BLaER1 treated with 17β-estradiol and CSF1 and Interleukin-3, amounts not matched to agents 10 nM and 100 nM (cell line): ENCODE results near the gene GSTCD.
"Not testable (repeated sequence)": the region's sequence is repeated elsewhere in the genome, so short reads cannot be mapped to it uniquely, and the experiment has no call there.

Experiments
- H3K27ac ChIP-seq, 11 experiments: shearing (Covaris generic); formaldehyde crosslinking; 2 replicates each; pipeline ENCODE4 v1.8.1; 2022
- H3K27me3 ChIP-seq, 11 experiments: shearing (Covaris generic); formaldehyde crosslinking; 2 replicates each; pipeline ENCODE4 v1.8.1; 2022
- H3K36me3 ChIP-seq, 11 experiments: shearing (Covaris generic); formaldehyde crosslinking; 2 replicates each; pipeline ENCODE4 v1.8.1; 2022
- H3K4me1 ChIP-seq, 10 experiments: shearing (Covaris generic); formaldehyde crosslinking; 2 replicates each; pipeline ENCODE4 v1.8.1; 2022
- H3K4me2 ChIP-seq, 11 experiments: shearing (Covaris generic); formaldehyde crosslinking; 2 replicates each; pipeline ENCODE4 v1.8.1; 2022
- H3K4me3 ChIP-seq, 10 experiments: shearing (Covaris generic); formaldehyde crosslinking; 2 replicates each; pipeline ENCODE4 v1.8.1; 2022
- H3K9ac ChIP-seq, 11 experiments: shearing (Covaris generic); formaldehyde crosslinking; 2 replicates each; pipeline ENCODE4 v1.8.1; 2022
- H3K9me3 ChIP-seq, 11 experiments: shearing (Covaris generic); formaldehyde crosslinking; replicated peaks in 1 of 11; 2 replicates each; pipeline ENCODE4 v1.8.1; 2022
- H4K20me1 ChIP-seq, 11 experiments: shearing (Covaris generic); formaldehyde crosslinking; 2 replicates each; pipeline ENCODE4 v1.8.1; 2022
- Cebpa-rat ChIP-seq, 11 experiments: shearing (Covaris generic); IDR thresholded peaks; 2 replicates each; pipeline ENCODE4 v1.8.1; 2022

GSTCD gene

DNA sequence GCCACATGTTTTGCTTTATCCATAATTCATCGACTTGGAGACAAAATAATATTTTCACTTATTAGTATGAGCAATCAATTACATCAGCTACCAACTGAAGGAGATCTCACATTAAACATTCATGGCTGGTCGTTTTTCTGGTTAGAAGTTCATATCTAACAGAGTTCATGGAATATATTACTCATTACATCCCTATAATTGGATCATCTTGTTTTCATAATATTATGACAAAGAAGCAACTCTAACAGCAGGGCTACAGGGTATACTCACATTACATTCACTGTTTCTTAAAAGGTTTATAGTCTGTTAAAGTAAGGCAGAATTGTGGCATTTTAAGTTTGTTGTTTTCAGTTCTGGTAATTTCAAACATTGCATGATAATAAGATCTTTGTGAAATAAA is 33.0 kb downstream of the GSTCD start:
- Histone ChIP-seq H3K9me3 (peaks cover 13 to 23% (median 18%) of the 10 kb centered on the region in 11 experiments), H3K4me2 (no peak overlapping the region), H3K4me1 (no peaks in the 10 kb centered on the region), H3K36me3 (peaks cover 21 to 48% (median 33%) of the 10 kb centered on the region in 11 experiments), H3K27ac (no peak overlapping the region), H4K20me1 (no peaks in the 10 kb centered on the region), H3K4me3 (no peak overlapping the region), H3K27me3 (no peaks in the 10 kb centered on the region), H3K9ac (no peak overlapping the region)
- no peak for TF ChIP-seq Cebpa-rat (IDR thresholded peaks at IDR 0.05)

DNA sequence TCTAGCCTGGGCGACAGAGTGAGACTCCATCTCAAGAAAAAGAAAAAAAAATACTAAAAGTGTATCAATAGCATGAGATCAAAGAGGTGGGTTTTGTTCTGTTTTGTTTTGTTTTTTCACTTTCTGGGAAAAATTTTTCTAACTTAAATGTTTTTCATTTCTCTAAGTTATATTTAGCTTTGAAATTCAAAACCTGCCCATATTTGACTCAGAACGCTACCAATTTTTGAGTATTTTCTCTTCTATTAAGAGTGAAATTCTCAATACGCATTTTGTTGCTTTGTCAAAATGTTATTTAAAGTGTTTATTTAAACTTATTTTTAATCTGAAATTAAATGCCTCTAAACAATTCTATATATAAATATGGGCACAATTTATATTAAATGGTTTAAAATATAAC is 39.6 kb downstream of the GSTCD start:
- Histone ChIP-seq H4K20me1 (no peaks in the 10 kb centered on the region), H3K4me2 (no peak overlapping the region), H3K4me1 (no peaks in the 10 kb centered on the region), H3K27me3 (no peaks in the 10 kb centered on the region), H3K27ac (no peak overlapping the region), H3K9ac (no peak overlapping the region), H3K4me3 (no peak overlapping the region), H3K9me3 (no peaks in the 10 kb centered on the region), H3K36me3 (peaks cover 0 to 12% (median 4%) of the 10 kb centered on the region in 11 experiments; a peak in 3 of 22 replicates)
- TF ChIP-seq Cebpa-rat (IDR thresholded peaks at IDR 0.05), result no peak

DNA sequence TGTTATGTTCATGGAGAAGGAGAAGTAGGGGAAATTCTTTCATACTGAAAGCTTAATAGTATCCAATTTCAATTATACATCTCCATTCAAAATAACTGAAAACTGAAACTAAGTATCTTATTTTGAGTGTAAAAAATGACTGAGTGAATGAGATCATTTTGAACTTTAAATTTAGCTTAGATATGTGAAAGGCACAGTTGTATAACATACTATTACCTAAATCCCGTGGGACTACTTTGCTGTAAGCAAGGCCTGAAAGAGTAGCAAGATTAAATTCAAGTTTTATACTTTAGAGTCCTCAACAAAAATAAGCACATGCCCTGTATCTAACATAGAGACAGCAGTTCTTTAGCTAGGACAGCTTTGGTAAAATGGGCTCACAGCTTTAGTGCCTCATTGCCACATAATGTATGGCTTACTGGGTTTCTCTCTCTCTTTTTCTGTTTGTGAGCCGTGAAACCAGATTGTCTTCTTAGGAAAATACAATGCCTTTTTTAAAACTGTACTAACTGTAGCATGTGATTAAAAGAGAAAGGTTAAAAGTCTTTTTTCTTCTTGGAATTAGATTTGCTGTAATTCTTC is 43.2 kb downstream of the GSTCD start:
- no peaks in the 10 kb centered on the region for H4K20me1 ChIP-seq
- no peaks in the 10 kb centered on the region for H3K27me3 ChIP-seq
- H3K4me3 ChIP-seq, result no peak overlapping the region
- H3K27ac ChIP-seq, result no peak overlapping the region
- no peaks in the 10 kb centered on the region for H3K9me3 ChIP-seq
- H3K4me2 ChIP-seq, result no peak overlapping the region
- H3K4me1 ChIP-seq, result no peaks in the 10 kb centered on the region
- peaks cover 0 to 4% (median 0%) of the 10 kb centered on the region in 11 experiments; a peak in 2 of 22 replicates for H3K36me3 ChIP-seq
- no peak for TF ChIP-seq Cebpa-rat (IDR thresholded peaks at IDR 0.05)
- no peak overlapping the region for H3K9ac ChIP-seq

DNA sequence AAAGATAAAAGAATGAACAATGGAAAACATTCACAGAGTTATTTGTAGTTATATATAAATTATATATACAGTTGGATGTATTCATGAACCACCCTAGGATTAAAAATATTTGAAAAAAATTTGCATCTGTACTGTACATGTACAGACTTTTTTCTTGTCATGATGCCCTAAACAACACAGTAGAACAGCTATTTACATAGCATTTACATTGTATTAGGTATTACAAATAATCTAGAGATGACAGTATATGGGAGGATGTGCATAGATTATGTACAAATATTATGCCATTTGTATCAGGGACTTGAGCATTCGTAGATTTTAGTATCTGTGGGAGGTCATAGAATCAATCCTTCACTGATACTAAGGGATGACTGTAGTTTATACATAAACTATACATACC is 44.8 kb downstream of the GSTCD start:
- H3K4me2 ChIP-seq, result no peak overlapping the region
- no peaks in the 10 kb centered on the region for H3K36me3 ChIP-seq
- H3K27me3 ChIP-seq, result no peaks in the 10 kb centered on the region
- no peak for TF ChIP-seq Cebpa-rat (IDR thresholded peaks at IDR 0.05)
- no peaks in the 10 kb centered on the region for H3K9me3 ChIP-seq
- H3K9ac ChIP-seq, result no peak overlapping the region
- H3K4me1 ChIP-seq, result no peaks in the 10 kb centered on the region
- no peaks in the 10 kb centered on the region for H4K20me1 ChIP-seq
- H3K27ac ChIP-seq, result no peak overlapping the region
- no peak overlapping the region for H3K4me3 ChIP-seq

DNA sequence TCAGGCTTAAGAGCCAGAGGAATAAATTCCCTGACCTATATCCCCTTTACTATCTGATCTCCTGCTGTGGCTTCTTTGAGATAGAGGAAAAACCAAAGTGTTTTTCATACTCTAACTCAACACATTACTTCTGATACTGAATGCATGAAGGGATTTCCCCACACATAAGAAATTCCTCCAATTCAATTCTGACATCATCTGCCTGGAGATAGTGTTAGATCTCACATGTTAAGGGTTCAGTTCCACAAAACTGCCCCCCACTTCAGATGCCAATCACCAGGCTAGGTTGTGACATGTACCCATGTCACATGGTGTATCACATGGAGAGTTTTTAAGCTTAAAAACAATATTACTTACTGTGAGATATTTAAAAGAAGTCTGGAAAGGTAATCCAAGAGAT is 46.8 kb downstream of the GSTCD start:
- H3K27ac ChIP-seq, result no peak overlapping the region
- H3K4me1 ChIP-seq, result no peaks in the 10 kb centered on the region
- H3K27me3 ChIP-seq, result no peaks in the 10 kb centered on the region

DNA sequence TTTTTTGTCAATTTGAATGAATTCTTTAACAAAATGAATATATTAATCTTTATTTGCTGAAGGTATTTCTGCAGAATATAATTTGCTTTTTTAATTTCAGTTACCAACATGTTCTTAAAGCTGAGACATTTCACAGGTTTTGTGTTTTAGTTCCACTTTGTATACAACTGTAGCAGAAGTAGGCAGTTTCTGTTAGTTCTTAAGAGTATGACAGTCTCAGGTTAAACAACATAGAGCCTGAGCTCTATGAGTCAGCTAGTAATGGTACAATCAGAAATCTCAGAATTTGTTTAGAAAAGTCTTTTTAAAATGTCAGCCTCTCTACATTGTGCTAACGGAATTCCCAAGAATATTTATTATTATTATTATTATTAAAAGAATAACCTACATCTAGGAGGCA is 50.4 kb downstream of the GSTCD start:
- Histone ChIP-seq H3K9ac (no peak overlapping the region), H3K4me2 (no peak overlapping the region), H3K4me1 (no peaks in the 10 kb centered on the region), H3K27ac (no peak overlapping the region), H3K36me3 (no peaks in the 10 kb centered on the region), H4K20me1 (no peaks in the 10 kb centered on the region), H3K9me3 (no peaks in the 10 kb centered on the region), H3K27me3 (no peaks in the 10 kb centered on the region), H3K4me3 (no peak overlapping the region)
- no peak for TF ChIP-seq Cebpa-rat (IDR thresholded peaks at IDR 0.05)

More for the DNA sequence above, 46.8 kb downstream of the GSTCD start:
- Histone ChIP-seq H3K4me2 (no peak overlapping the region), H3K9me3 (no peaks in the 10 kb centered on the region), H3K4me3 (no peak overlapping the region), H4K20me1 (no peaks in the 10 kb centered on the region), H3K9ac (no peak overlapping the region), H3K36me3 (no peaks in the 10 kb centered on the region)
- TF ChIP-seq Cebpa-rat (IDR thresholded peaks at IDR 0.05), result no peak

DNA sequence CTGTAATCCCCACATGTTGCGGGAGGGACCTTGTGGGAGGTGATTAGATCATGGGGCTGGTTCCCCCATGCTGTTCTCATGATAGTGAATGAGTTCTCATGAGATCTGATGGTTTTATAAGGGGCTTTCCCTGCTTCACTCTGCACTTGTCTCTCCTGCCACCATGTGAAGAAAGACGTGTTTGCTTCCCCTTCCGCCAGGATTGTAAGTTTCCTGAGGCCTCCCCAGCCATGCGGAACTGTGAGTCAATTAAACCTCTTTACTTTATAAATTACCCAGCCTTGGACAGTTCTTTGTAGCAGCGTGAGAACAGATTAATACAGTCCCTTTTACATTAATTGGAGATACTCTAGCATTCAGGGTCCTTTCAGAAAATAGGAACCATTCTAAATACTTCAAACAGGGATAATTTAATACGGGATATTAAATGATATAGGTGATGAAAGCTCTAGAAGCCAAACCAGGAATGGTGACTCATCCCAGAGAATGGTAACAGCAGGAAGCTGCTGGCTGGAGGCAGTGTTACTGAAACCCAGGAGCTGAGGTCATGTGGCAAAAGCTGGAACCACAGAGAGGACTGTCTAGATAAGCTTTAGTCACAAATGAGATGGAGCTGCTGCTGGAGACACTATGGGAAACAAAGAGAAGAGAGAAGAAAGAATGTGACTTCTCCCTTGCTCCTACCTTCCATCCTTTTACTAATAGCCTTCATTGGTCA is 57.3 kb downstream of the GSTCD start:
- no peak overlapping the region for H3K9ac ChIP-seq
- peaks cover 0 to 5% (median 0%) of the 10 kb centered on the region in 10 experiments; a peak in 1 of 20 replicates for H3K4me1 ChIP-seq
- H3K27me3 ChIP-seq, result no peaks in the 10 kb centered on the region
- H3K4me2 ChIP-seq, result no peak overlapping the region
- TF ChIP-seq Cebpa-rat (IDR thresholded peaks at IDR 0.05), result no peak
- no peak overlapping the region for H3K27ac ChIP-seq
- H3K9me3 ChIP-seq, result peaks cover 5 to 22% (median 14%) of the 10 kb centered on the region in 11 experiments; a peak in 19 of 22 replicates
- peaks cover 0 to 13% (median 4%) of the 10 kb centered on the region in 11 experiments; a peak in 6 of 22 replicates for H3K36me3 ChIP-seq
- no peak overlapping the region for H3K4me3 ChIP-seq
- H4K20me1 ChIP-seq, result no peaks in the 10 kb centered on the region

DNA sequence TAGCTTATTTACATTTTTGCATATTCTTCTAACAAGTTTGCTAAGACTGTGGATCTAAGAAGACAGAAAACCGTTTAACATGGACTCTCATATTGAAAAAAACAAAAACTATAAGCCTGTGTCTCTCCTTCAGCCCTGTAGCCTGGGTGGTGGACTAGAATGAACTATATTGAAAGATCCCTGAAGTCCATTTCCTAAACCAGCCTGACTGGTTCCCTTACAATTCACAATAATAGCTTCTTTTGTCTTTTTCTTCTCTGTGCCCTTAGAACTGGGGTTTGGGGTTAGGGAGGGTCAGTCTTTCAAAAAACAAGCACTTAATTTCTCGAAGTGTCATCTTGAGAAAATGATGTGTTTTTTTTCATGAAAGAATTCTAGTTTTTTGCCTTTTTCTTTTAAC is 59.0 kb downstream of the GSTCD start:
- Histone ChIP-seq H3K9ac (no peak overlapping the region), H3K27me3 (no peaks in the 10 kb centered on the region), H3K4me1 (peaks cover 0 to 5% (median 0%) of the 10 kb centered on the region in 10 experiments; a peak in 1 of 20 replicates), H3K4me2 (no peak overlapping the region), H3K9me3 (peaks cover 17 to 37% (median 24%) of the 10 kb centered on the region in 11 experiments; a peak in 20 of 22 replicates), H3K4me3 (no peak overlapping the region), H3K27ac (no peak overlapping the region), H4K20me1 (no peaks in the 10 kb centered on the region), H3K36me3 (peaks cover 0 to 13% (median 5%) of the 10 kb centered on the region in 11 experiments; a peak in 6 of 22 replicates)
- TF ChIP-seq Cebpa-rat (IDR thresholded peaks at IDR 0.05), result no peak

DNA sequence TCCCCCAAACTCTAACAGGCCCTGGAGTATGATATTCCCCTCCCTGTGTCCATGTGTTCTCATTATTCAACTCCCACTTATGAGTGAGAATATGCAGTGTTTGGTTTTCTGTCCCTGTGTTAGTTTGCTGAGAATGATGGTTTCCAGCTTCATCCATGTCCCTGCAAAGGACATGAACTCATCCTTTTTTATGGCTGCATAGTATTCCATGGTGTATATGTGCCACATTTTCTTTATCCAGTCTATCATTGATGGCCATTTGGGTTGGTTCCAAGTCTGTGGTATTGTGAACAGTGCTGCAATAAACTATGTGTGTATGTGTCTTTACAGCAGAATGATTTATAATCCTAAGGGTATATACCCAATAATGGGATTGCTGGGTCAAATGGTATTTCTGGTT is 61.9 kb downstream of the GSTCD start:
- not testable (repeated sequence) for H4K20me1 ChIP-seq, H3K27me3 ChIP-seq, H3K4me1 ChIP-seq, H3K9ac ChIP-seq, H3K4me3 ChIP-seq, H3K27ac ChIP-seq, H3K4me2 ChIP-seq
- H3K9me3 ChIP-seq, result peaks cover 17 to 34% (median 22%) of the 10 kb centered on the region in 11 experiments; a peak in 20 of 22 replicates
- peaks cover 0 to 14% (median 4%) of the 10 kb centered on the region in 11 experiments; a peak in 10 of 22 replicates for H3K36me3 ChIP-seq

DNA sequence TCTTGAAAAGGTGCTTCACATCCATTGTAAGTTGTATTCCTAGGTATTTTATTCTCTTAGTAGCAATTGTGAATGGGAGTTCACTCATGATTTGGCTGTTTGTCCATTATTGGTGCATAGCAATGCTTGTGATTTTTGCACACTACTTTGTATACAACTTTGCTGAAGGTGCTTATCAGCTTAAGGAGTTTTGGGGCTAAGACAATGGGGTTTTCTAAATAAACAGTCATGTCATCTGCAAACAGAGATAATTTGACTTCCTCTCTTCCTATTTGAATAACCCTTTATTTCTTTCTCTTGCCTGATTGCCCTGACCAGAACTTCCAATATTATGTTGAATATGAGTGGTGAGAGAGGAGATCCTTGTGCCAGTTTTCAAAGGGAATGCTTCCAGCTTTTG is 63.5 kb downstream of the GSTCD start:
- H4K20me1 ChIP-seq, H3K9ac ChIP-seq, H3K4me2 ChIP-seq, H3K4me1 ChIP-seq, H3K27ac ChIP-seq, H3K4me3 ChIP-seq, H3K27me3 ChIP-seq: not testable (repeated sequence)
- Histone ChIP-seq H3K9me3 (peaks cover 17 to 30% (median 20%) of the 10 kb centered on the region in 11 experiments; a peak in 20 of 22 replicates), H3K36me3 (peaks cover 0 to 20% (median 11%) of the 10 kb centered on the region in 11 experiments; a peak in 13 of 22 replicates)

DNA sequence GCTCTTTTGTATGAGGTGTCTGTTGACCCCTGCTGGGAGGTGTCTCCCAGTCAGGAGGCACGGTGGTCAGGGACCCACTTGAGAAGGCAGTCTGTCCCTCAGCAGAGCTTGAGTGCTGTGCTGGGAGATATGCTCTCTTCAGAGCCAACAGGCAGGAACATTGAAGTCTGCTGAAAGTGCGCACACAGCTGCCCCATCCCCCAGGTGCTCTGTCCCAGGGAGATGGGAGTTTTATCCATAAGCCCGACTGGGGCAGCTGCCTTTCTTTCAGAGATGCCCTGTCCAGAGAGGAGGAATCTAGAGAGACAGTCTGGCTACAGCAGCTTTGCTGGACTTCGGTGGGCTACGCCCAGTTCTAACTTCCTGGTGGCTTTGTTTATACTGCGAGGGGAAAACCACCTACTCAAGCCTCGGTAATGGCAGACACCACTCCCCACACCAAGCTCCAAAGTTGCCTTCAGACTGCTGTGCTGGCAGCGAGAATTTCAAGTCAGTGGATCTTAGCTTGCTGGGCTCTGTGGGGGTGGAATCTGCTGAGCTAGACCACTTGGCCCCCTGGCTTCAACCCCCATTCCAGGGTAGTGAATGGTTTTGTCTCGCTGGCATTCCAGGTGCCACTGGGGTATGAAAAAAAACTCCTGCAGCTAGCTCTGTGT is 67.3 kb downstream of the GSTCD start:
- not testable (repeated sequence) for H3K9ac ChIP-seq, H4K20me1 ChIP-seq, H3K4me2 ChIP-seq, H3K4me1 ChIP-seq, H3K27ac ChIP-seq, H3K27me3 ChIP-seq, H3K4me3 ChIP-seq
- H3K9me3 ChIP-seq, result peaks cover 7 to 24% (median 13%) of the 10 kb centered on the region in 11 experiments; a peak in 20 of 22 replicates
- H3K36me3 ChIP-seq, result peaks cover 0 to 20% (median 11%) of the 10 kb centered on the region in 11 experiments; a peak in 11 of 22 replicates
